Stimulated activated naive CD4-positive, alpha-beta T cell (primary cell): Measurements from ENCODE around the gene CD300LB.
"Not testable (repeated sequence)": the region's sequence is repeated elsewhere in the genome, so short reads cannot be mapped to it uniquely, and the experiment has no call there.

Experiments used
- DNase-seq, 6 experiments: peaks; one replicate each; lab custom pipeline; 2025; lab: John Stamatoyannopoulos, UW

Gene CD300LB

DNA sequence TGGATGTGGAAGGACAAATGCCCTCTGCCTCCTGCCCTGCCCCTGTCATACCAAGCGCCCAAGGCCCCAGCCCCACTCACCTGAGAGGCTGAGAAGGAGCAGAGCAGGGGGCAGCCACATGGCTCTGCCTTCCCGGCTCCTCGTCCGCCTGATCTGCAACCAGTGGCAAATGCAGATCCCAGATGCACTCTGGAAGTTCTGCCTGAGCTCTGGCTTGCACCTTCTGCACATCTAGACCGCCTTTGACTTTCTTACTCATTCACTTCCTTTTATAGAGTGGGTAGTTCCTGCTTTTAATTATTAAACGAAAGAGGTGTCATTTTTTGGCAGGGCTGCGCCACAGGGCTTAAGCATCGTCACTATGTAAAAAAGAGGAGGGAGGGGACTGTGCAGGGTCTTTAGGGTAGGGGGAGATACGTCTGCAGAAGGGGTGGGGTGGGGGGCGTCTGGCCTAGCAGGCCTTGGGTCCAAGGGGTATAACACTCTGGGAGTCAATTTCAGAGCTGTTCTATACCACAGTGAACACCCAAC, at the start of gene CD300LB:
TSS of gene CD300LB (minus strand) at position 245 of the 531 bp plus-strand sequence. CDS start at position 120, 125 bp downstream.
- DNase-seq, result no peak

DNA sequence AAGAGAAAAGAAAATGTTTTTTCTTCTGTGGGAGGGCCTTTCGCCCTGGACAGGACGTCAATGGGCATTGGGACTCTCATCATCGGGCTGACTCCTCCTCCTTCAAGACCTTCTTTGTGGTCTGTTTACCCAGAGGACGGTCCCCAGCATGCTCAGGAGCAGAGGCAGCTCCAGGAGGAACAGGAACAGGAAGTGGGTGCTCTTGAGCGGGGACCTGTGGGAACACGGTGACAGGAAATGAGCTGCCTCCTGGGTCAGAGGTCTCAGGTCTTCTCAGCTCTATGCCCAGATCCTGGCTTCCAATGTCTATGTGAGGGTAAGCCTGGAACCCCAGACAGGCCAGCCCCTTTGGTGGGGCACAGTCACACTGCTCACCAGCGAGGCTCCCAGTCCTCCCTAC, 48.6 kb upstream of the CD300LB start:
- no peak for DNase-seq

DNA sequence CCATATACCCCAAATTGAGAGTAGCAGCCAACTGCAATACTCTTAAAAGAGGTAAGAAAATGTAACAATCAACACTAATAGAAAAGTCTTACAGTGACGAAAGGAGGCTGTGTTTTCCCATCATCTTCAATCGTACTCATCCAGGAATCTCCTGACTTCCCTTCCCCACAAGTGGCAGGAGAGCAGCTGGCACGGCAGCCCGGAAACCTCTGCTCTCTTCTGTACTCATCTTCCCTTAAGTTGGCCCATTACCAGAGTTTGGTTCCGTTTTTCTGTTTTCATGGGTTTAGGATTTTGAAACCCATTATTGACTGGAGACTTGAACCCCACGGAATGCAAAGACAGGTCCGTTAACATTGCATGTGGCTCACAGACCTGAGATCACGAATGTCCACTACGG, 47.7 kb upstream of the CD300LB start:
- DNase-seq, result no peak

DNA sequence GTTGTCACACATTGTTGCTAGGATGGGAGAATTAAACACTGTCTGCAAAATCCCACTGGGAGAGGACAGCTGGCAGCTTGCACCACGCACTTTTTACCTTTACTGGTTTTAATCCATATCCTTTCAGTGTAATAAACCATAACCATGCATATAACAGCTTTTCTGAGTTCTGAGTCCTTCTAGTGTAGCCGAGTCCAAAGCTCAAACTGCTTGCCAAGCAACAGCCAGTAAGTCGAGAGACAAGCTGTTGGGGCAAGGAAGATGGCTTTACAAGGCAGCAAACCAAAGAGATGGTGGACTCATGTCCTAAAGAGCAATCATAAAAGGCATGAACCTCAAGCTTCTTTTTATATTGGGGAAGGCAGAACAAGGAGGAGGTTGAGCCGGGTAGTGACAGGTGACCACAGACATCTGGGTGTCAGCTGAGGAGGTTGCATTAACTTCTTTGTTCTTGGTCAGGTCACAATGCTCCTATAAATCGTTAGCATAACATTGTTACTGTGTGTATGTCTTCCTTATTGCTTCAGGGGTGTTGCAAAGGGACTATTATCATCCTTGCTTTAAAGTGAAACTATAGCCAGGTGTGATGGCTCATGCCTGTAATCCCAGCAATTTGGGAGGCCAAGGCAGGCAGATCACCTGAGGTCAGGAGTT, 43.3 kb upstream of the CD300LB start:
- no peak for DNase-seq

DNA sequence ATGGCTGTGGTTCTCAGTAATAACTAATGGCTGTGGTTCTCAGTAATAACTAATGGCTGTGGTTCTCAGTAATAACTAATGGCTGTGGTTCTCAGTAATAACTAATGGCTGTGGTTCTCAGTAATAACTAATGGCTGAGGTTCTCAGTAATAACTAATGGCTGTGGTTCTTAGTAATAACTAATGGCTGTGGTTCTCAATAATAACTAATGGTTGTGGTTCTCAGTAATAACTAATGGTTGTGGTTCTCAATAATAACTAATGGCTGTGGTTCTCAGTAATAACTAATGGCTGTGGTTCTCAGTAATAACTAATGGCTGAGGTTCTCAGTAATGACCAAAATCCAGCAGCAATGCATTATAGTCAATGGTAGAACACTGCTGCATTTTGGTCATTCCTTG, 42.4 kb upstream of the CD300LB start:
- not testable (repeated sequence) for DNase-seq

DNA sequence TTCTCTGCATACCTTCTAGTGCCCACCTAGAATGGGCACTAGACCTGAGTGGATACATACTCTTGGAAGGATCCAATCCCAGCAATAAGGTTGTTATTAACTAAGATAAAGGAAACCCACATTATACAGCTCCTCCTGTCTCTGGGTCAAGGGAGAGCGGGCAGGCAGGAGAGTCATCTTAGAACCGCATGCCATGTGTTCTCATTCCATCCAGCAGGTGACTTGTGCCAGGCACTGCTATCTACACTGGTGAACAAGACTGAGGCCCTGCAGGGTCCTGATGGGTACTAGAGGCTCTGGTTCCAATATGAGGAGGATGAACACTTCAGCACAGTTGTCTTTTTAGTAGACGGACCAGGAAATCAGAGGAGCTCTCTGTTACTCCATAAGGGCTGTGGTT, 41.9 kb upstream of the CD300LB start:
- DNase-seq, result no peak

DNA sequence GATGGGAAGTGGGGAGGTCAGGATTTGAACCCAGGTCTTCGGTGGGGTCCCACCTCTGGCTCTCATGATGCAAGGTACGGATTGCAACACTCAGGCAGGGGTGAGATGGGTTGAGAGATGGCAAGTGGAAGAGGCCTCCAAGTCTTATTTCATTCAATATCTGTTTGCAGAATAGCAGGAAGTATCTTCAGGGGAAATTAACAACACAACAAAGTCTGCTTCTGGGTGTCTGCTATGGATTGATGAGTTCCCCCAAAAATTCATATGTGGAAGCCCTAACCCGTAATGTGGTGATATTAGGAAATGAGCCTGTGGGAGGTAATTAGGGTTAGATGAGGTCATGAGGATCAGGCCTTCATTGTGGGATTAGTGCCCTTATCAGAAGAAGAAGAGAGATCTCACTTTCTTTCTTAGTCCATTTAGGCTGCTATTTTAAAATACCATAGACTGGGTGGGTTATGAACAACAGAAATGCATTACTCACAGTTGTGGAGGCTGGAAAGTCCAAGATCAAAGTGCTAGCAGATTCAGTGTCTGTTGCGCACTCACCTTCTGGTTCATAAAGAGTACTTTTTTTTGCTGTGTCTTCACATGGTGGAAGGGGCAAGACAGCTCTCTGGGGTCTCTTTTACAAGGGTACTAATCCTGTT, 40.5 kb upstream of the CD300LB start:
- DNase-seq, result no peak

DNA sequence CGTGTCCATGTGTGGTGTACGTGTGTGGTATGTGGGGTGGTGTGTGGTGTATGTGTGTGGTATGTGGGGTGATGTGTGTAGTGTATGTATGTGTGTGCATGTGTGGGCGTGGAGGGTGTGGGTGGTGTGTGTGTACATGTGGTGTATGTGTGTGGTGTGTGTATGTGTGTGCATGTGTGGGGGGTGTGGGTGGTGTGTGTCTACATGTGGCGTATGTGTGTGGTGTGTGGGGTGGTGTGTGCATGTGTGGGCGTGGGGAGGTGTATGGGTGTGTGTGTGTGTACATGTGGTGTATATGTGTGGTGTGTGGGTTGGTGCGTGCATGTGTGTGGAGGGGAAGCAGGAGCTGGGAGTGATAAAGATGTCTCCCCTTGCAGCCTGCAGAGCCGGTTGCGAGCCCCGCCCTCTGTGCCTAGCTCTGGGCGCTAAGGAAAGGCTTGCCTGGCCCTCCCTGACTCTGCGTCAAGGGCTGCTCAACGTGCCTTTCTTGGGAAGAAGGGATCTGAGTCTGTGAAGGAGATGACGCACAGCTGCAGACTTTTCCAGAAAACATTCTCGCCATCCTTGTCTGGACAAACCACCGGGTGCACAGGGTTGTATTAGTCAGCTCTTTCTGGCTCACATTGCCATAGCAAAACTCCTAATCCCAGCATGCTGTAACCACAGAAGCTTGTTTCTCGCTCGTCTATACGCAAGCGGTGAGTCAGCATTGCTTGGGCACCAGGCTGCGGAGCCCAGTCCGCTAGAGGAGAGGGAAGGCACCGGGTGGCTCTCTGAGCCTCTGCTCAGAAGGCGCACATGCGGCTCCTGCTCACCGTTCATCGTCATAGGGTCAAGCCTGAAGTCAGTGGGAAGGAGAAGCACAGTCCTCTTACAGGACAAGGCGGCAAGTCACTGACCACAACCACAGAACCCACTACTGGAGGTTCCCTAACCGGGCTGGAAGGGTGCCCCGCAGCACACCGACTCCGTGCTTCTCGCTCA, 38.0 kb upstream of the CD300LB start:
- DNase-seq, result no peak

DNA sequence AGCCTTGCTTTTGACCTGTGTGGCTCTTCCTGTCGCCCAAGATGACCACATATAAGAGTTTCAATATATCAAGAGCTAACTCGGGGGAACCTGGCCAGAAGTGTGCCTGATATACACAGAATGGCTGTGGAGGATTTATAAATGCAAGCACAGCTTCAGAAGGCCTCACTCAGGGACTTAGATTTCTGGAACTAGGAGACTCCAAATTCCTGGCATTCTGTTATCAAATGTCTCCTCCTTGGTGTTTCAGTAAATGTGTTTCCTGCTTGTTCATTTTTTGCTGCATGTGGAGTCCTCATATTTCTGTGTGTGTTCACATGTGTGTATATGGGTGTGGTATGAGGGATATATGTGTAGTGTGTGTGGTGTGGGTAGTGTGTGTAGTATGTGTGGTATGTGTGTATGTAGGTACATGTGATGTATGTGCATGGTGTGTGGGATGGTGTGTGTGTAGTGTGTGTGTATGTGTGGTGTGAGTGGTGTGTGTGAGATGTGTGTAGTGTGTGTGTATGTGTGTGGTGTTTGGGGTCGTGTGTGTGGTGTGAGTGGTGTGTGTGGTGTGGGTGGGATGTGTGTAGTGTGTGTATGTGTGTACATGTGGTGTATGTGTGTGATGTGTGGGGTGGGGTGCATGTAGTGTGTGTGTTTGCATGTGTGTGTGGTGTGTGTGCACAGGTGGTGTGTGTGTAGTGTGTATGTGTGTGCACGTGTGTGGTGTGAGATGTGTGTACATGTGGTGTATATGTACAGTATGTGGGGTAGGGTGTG, 37.0 kb upstream of the CD300LB start:
- DNase-seq, result no peak

DNA sequence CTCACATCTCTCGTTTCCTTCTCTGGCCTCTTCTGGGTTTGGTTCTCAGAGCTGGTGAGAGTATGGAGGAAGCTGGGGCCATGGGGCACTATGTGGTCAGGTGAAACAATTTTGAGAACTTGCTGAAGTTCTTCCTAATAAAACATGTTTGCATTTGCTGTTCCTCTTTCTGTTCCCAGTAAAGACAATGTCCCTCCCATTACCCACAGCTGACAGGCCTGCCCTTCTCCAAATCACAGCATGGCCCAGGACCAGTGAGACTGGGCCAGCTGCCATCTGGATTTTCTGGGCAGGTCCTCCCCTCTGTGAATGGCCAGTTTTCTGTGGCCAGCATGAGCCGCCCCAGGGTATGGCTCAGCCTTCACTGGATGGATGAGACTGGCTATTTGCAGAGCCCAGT, 36.1 kb upstream of the CD300LB start, which contains the start of gene CD300H:
TSS of gene CD300H (minus strand) at position 113 of the 400 bp plus-strand sequence.
- no peak for DNase-seq

DNA sequence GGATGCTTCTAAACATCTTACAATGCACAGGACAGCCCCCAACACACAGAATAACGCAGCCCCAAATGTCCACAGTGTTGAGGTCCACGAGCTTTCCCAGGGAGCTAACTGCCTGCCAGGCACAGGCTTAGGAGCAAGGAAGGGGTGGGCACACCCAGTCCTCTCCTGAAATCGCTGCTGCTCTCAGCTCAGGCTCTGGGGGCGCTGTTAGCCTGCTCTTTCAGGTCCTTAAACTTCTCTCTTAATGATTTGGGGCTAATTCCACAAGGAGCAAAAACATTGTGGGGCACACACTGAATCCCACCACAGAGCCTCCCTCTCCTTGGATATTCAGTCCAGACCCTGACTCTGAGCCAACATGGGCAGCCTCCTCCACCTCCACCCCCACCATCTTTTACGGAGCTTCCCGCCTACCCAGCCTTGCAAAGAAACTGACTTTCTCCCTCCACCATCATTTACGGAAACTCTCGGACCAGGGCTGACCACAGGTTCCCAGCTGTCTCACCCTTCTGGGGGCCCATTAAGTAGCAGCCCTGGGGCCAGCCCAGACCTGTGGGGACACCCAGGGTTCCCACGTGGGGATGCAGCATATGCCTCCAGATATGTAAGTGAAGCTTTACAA, 35.0 kb upstream of the CD300LB start:
- peak in 1 of 6 experiments; percentile 10 for DNase-seq

DNA sequence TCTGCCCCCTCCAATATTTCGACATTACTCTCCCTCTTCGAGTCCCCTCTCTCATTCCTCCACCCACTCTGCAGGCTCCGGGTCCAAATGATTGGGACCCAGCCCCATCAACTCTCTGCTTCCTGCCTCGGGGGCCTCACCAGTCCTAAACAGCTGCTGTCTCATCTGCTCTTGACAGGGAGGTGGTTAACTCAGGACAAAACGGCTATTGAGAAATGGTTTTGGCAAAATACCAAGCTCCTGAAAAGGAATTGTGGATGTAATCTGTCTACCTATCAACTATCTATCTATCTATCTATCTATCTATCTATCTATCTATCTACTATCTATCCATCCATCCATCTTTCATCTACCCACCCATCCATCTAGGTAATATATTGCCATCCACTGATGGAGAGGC, 33.9 kb upstream of the CD300LB start:
- DNase-seq, result no peak

DNA sequence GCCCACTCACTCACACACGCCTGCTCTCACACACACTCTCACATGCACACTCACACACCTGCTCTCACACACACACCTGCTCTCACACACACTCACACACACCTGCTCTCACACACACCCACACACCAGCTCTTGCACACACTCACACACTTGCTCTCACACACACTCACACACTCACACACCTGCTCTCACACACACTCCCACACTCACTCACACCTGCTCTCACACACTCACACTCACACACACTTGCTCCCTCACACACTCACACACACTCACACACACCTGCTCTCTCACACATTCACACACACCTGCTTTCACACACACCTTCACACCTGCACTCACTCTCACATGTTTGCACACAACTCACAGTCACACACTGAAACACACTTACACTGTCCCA, 32.1 kb upstream of the CD300LB start:
- DNase-seq, result no peak

DNA sequence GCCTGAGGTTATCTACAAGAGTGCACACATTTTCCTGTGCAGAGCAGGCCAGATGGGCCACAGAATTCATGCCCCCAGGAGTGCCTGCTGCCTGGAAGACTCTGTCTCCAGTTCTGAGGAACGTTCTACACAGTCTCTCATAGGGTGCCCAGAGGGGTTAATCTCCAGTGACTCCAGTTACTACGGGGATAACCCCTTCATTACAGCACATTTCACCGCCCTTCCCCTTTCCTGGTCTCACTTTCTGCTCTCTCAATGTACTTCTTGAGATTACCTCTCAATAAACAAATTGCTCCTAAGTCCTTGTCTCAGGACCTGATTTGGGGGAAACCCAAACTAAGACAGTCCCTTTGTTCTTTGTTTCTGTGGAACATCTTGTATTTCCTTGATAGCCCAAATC, 30.3 kb upstream of the CD300LB start:
- DNase-seq, result no peak

DNA sequence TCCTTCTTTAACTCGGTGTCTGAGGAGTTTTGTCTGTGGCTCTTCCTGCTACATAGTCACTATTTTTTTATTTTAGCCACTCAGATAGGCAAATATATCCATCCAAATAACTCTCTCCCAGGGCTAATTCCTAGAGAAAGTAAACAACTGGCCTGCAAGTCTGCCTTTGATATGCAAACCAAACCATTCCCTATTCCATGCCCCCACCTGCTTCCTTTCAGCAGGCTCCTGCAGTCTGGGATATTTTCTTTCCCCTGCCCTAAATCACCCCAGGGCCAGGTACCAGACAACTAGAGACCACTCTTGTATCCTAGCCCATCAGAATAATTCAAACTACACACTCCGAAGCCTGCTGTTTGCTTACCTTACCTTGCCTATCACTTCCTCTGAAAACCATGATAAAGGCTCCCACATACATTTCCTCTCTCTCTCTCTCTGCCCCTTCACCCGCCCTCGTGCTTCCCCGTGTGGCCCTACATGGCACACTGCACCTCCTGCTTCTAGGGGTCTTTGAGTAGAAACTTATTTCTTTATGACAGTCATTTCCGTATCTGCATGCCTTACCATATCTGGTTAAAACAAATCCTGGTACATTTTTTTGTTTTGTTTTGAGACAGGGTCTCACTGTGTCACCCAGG, 27.7 kb upstream of the CD300LB start:
- no peak for DNase-seq

DNA sequence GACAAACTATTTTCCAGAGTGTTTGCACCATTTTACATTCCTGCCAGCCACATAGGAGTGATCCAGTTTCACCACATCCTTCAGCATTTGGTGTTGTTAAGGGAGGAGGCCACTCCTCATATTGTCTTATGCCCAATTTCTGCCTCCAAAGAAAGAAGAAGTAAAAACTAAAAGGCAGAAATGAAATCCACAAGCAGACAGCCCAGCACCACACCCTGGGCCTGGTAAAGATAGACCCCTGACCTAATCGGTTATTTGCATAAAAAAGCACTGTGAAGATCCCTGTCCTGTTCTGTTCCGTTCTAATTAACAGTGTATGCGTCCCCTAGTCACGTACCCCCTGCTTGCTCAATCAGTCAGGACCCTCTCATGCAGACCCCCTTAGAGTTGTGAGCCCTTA, 27.1 kb upstream of the CD300LB start:
- DNase-seq, result not testable (repeated sequence)

DNA sequence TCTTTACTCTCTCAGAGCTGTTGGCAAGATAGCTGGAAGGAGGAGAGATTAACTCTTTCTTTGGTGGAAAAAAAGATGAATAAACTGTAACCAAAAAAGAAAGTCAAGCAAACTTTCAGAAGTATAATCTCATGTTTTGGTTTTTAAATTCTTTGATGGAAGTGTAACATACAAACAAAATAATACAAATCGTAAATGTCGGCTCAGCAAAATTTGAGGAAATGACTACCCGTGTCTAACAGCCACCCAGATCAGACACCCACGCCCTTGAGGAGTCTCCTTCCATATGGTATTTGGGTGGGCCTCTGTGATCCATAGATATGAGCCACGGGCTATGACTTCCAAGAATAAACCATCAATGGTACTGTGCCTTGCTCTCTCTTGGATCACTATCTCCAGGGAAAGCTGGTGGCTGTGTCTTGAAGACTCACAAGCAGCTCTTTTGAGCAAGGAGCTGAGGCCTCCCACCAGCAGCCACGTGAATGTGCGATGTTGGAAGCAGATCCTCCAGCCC, 24.2 kb upstream of the CD300LB start:
- no peak for DNase-seq

DNA sequence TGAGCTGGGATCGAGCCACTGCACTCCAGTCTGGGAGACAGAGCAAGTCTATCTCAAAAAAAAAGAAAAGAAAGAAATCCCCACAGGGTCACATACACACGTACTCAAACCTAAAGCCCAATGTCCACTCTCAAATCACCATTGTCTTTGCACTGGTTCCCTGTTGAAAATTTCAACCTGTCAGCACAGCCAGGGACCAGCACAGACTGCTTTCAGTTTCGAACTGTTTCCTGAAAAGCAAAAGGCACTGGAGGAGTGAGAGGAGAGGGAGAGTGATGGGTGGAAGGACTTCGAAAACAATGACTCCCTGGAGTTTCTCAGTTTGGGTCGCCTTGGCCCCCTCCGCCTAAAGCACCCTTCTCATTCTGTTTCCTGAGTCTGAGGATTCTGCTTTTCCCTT, 23.6 kb upstream of the CD300LB start:
- DNase-seq, result no peak

DNA sequence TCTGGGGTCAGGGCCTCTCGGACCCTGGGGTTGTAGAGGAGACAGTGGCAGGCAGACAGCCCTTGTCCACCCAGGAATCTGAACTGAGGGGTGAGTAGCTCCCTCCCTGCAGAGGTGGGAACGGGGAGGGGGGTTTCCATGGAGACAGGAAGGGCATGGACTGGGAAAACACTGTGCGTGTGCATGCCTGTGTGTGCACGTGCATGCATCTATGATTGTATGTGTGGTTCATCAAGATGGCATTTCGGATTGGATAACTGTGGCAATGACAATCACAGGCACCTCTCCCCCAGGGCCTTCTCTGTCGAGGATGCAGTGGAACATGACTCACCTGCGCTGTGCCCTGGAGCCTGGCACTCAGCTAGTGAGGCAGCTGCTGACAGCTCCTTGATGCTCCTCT, 20.8 kb upstream of the CD300LB start:
- no peak for DNase-seq

DNA sequence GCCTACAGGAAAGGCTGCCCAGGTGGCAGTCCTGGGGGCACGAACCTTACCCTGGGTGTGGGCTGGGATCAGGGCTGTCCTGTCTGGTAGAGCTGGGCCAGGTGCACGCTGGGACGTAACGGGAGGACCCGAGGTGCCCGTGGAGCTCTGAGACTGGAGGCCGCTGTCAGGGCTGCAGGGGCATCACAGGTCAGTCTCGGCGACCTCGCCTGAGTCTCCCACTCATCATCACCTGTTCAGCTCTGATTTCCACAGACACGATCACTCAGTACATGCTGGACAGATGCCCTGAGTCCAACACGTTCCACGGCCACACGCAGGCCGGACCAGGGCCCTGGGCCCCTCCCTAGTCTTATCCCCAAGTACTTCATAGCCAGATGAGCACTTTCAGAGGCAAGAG, 19.3 kb upstream of the CD300LB start:
- no peak for DNase-seq
